ENCODE data around the gene GSPT1.

GSPT1 gene

GRCh38 chr16:11833951-11834695 lies 81.6 kb downstream of the GSPT1 start:
- TF ChIP-seq RAD21 (IDR thresholded peaks at IDR 0.05; ENCODE audit: low read depth): no peak

- TF ChIP-seq ZBTB7A (IDR thresholded peaks at IDR 0.05; ENCODE audit: low read depth): no peak
- no peak for TF ChIP-seq USF1 (IDR thresholded peaks at IDR 0.05)
- TF ChIP-seq YY1 (IDR thresholded peaks at IDR 0.05; ENCODE audit: low read depth): no peak
- TF ChIP-seq CREB1 (IDR thresholded peaks at IDR 0.05; ENCODE audit: low read depth): no peak
- TF ChIP-seq EGR1 (IDR thresholded peaks at IDR 0.05): no peak
- no peak for TF ChIP-seq TEAD4 (IDR thresholded peaks at IDR 0.05)
- no peak for TF ChIP-seq MAX (IDR thresholded peaks at IDR 0.05)
- no peak for TF ChIP-seq RAD21 (IDR thresholded peaks at IDR 0.05; ENCODE audit: low read depth)
- no peak for TF ChIP-seq TAF1 (IDR thresholded peaks at IDR 0.05; ENCODE audit: low read depth)
These were observed 87.1 kb downstream of the GSPT1 start for GRCh38 chr16:11828696-11829095.

- no peak for TF ChIP-seq TEAD4 (IDR thresholded peaks at IDR 0.05)
- TF ChIP-seq EP300 (IDR thresholded peaks at IDR 0.05; ENCODE audit: borderline replicate concordance): no peak
- TF ChIP-seq ZBTB7A (IDR thresholded peaks at IDR 0.05; ENCODE audit: low read depth): no peak
- TF ChIP-seq MAX (IDR thresholded peaks at IDR 0.05): no peak
- no peak for TF ChIP-seq USF1 (IDR thresholded peaks at IDR 0.05)
- no peak for TF ChIP-seq FOXM1 (IDR thresholded peaks at IDR 0.05; ENCODE audit: borderline replicate concordance, low read depth)
- TF ChIP-seq RAD21 (IDR thresholded peaks at IDR 0.05; ENCODE audit: low read depth): no peak
- TF ChIP-seq TAF1 (IDR thresholded peaks at IDR 0.05; ENCODE audit: low read depth): no peak
- no peak for TF ChIP-seq REST (IDR thresholded peaks at IDR 0.05; ENCODE audit: low read depth)
- no peak for TF ChIP-seq CREB1 (IDR thresholded peaks at IDR 0.05; ENCODE audit: low read depth)
- TF ChIP-seq EGR1 (IDR thresholded peaks at IDR 0.05): no peak
- TF ChIP-seq YY1 (IDR thresholded peaks at IDR 0.05; ENCODE audit: low read depth): no peak
- no peak for TF ChIP-seq NFIC (IDR thresholded peaks at IDR 0.05)
- no peak for TF ChIP-seq CEBPB (IDR thresholded peaks at IDR 0.05)
- TF ChIP-seq TCF12 (IDR thresholded peaks at IDR 0.05; ENCODE audit: low read depth): no peak
These were observed 91.4 kb downstream of the GSPT1 start for GRCh38 chr16:11824362-11824761.

- TF ChIP-seq FOXM1 (IDR thresholded peaks at IDR 0.05; ENCODE audit: borderline replicate concordance, low read depth) (no peak), EP300 (IDR thresholded peaks at IDR 0.05; ENCODE audit: borderline replicate concordance) (no peak), TEAD4 (IDR thresholded peaks at IDR 0.05) (no peak), CEBPB (IDR thresholded peaks at IDR 0.05) (no peak), USF1 (IDR thresholded peaks at IDR 0.05) (no peak), ZBTB7A (IDR thresholded peaks at IDR 0.05; ENCODE audit: low read depth) (no peak), TAF1 (IDR thresholded peaks at IDR 0.05; ENCODE audit: low read depth) (no peak), REST (IDR thresholded peaks at IDR 0.05; ENCODE audit: low read depth) (no peak), EGR1 (IDR thresholded peaks at IDR 0.05) (no peak), RAD21 (IDR thresholded peaks at IDR 0.05; ENCODE audit: low read depth) (no peak), TCF12 (IDR thresholded peaks at IDR 0.05; ENCODE audit: low read depth) (no peak), NFIC (IDR thresholded peaks at IDR 0.05) (no peak), MAX (IDR thresholded peaks at IDR 0.05) (no peak), CREB1 (IDR thresholded peaks at IDR 0.05; ENCODE audit: low read depth) (no peak), YY1 (IDR thresholded peaks at IDR 0.05; ENCODE audit: low read depth) (no peak)
These were observed 96.0 kb downstream of the GSPT1 start for GRCh38 chr16:11819798-11820197.

All from Ishikawa (cell line).